NCI-H1930 (cell line): ENCODE data around the gene CNEP1R1.

Experiments used
- DNase-seq, 2 experiments: peaks; one replicate each; lab custom pipeline; 2025; lab: John Stamatoyannopoulos, UW

The CNEP1R1 gene

DNA sequence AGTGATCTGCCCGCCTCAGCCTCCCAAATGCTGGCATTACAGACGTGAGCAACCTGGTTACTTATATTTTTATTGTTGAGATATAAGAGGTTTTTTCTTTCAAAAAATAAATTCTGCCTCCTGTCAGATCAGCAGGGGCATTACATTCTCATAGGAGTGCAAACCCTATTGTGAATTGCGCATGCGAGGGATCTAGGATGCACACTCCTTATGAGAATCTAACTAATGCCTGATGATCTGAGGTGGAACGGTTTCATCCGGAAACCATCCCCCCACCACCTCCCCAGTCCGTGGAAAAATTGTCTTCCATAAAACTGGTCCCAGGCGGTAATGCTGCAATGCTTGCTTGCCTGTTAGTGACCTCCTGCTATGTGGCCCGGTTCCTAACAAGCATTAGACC is 7.5 kb upstream of the CNEP1R1 start:
- no peak for DNase-seq

DNA sequence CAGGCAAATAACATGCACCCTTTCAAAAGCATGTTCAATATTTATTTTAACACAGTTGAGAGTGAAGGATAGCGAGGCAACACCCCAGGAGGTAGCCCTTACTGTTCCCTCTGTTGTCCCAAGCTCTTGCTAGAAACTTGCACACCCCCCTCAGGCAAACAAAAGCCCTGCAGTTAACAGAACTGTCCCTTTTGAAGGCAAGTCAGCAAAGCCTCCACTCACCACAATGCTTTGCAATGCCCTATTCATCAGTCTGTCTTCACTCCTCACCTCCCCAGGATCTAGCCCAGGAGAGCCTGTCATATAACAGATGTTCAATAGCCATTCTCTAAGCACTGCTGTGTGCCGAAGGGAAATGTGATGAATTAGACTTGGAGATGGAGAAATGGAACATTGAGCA is 3.5 kb upstream of the CNEP1R1 start:
- DNase-seq = no peak

DNA sequence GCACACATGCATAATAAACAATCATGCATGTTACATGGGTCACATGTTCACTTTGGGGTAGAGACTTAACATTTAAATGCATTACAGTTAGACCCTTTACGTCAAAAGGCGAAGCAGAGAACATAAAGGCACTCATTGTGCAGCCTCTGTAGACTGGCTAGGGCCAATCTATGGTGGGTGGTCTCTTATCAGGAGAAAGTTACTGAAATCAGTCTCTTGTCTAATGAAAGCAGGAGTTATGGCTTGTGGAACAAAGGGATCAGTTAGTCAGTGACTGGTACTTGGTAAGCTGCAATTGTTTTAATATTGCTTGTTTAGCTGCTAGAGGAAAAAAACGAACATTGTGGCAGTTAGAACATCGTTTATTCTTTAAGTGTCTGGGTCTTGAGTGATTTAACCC is 1.4 kb upstream of the CNEP1R1 start:
- no peak for DNase-seq

DNA sequence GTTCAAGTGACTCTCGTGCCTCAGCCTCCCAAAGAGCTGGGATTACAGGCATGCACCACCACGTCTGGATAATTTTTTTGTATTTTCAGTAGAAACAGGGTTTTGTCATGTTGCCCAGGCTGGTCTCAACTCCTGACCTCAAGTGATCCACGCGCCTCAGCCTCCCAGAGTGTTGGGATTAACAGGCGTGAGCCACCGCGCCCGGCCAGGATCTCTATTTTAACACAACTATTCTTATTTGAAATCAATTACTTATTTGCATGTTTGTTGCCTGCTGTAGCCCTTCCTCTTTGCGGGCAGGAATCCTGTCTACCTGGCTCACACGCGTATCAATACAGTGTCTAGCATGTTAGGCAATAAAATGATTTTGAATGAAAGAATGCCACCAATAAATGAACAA is 818 bp upstream of the CNEP1R1 start:
- no peak for DNase-seq

DNA sequence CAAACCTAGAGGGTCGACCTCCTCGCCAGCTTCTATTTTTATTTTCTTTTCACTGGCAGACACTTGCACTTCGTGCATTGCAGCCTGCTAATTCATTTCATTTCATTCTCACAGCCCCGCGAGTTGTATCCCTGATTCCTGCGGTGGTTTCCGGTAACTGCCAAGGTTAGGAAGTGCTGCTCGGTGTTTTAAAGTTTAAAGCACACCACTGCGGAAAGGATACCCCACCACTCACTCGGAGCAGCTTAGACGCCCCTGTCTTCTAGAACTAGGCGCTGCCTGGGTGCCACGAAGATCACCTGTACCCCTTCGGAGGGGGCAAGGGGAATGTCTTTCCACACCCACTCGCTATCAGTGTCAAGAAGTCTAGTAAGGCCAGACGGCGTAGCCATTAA is 509 bp downstream of the CNEP1R1 start:
- no peak for DNase-seq

DNA sequence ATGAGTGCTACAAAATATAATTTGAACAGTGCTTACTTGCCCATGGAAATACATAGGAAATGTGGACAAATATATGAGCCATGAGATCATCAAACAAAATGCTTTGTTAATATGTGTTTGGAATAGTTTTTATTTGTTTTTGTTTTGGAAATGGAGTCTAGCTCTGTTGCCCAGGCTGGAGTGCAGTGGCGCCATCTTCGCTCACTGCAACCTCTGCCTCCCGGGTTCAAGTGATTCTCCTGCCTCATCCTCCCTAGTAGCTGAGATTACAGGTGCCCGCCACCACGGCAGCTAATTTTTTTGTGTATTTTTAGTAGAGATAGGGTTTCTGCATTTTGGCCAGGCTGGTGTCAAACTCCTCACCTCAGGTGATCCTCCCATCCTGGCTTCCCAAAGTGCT is 2.8 kb downstream of the CNEP1R1 start:
- DNase-seq = no peak

DNA sequence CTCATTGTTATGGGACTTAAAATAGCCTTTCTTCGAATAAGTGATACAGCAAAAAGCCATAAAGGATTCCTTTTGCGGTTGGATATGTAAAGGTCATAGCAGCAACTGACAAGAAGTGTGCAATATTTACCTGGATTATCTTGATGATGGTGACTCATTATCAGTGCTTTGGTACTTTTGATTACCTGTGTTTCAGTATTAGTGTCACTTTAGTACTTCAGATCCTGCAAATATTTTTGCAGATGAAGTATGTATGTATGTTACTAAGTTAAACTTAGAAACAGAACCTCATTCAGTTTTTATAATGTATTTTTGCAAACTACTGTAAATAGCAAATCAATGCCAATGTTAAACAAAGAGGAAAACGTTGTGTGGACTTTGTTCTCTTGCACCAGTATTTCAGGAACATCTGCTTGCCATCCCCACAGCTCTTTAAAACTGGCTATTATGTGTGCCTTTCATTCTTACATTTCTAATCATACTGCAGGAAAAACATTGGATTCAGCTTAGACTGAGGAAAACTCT is 10.5 kb downstream of the CNEP1R1 start:
- no peak for DNase-seq

DNA sequence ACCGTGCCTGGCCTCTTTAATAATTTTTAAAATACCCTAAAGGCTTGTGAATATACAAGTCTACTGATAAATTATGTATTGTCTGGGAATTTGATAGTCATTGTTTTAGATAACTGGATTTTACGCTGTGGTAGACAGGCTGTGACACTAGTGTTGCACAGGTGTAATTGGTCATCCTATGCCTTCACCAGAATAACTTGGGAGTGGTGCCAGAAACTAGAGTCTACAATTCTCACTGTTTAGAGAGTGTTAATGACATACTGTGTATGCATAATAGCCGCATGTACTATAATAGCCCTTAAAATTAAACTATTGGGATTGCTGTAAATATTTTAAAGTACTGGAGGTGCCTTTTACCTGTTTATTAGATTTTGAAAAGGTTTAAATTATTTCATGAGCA is 11.4 kb downstream of the CNEP1R1 start:
- no peak for DNase-seq

DNA sequence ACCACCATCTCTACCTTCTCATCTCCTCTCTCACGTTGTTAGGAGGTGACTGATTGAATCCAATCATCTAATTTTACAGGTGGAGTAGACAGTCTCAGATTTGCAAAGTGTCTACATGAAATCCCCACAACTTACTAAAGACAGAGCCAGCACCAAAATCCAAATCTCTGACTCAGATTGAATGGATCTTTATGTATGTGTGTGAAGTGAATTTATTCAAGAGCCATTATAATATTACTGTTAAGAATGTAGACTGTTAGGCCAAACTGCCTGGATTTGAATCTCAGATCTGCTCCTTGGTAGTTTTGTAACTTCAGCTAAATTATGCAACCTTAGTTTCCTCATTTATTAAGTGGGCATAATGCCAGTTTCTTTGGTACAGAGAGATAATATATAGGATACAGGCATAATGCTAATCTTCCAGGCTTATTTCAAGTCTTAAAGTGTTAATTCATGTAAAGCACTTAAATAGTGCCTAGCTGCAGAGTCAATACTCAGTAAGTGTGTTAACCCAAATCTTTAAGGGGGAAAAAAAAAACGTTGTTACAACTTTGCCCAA is 12.7 kb downstream of the CNEP1R1 start:
- DNase-seq = no peak

DNA sequence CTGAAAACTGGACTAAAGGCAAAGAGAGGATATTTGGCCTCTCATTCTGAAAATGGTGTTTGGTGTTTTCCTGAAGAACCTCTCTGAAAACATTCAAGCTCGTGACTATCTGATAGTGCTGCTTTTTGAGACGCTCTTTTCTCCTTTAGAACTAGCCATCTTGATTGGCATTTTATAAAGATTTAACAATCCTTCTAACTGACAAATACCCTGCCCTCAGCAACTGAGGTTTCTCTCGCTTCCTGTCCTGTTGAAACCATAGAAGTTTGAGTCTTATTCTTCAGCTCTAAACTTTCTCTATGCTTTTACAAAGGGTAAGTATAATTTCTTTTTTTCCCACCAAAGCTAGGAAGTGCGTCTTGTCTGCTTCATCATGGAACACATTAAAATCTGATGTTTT is 13.3 kb downstream of the CNEP1R1 start:
- DNase-seq = no peak

DNA sequence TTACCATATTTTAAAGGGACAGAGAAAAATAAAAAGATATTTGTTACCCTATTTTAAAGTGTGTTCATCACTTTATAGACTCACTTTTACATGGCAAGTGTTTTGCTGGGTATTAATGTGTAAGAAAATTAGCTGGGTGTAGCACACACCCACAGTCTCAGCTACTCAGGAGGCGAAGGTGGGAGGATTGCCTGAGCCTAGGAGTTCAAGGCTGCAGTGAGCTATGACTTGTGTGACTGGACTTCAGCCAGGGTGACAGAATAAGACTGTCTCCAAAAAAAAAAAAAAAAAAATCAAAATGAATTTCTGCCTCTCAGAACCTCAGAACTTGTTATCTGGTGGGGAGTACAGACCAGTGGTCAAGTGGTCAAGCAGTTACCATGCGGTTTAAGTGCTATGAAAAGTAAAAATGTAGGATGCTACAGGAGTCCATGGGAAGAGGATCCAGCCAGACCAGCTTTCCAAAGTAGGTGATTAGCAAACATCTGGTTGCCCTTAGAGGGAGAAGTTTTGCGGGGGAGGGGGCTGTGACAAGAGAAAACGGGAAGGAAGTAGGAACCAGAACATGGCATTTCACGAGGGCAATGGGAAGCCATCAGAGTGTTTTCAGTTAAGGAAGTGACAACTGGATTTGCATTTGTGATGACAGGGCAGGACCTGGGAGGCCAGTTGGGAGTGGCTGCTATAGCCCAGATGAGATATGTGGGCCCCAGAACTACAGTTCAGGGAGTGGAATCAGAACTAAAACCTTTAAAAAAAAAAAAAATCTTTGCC is 13.9 kb downstream of the CNEP1R1 start:
- no peak for DNase-seq

DNA sequence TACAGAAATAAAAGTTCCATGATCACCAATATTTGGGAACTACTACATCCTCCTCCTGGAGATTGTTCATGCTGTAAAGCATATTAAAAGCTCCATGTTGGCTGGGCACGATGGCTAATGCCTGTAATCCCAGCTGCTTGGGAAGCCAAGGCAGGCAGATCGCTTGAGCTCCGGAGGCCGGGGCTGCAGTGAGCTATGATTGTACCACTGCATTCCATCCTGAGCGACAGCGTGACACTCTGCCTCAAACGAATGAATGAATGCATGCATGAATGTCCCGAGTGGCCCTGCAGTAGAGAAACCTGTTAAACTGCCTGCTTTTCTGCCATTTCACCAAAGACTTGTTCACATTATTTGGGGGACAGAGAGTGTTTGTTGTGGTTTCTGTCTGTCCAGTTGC is 15.0 kb downstream of the CNEP1R1 start:
- no peak for DNase-seq

DNA sequence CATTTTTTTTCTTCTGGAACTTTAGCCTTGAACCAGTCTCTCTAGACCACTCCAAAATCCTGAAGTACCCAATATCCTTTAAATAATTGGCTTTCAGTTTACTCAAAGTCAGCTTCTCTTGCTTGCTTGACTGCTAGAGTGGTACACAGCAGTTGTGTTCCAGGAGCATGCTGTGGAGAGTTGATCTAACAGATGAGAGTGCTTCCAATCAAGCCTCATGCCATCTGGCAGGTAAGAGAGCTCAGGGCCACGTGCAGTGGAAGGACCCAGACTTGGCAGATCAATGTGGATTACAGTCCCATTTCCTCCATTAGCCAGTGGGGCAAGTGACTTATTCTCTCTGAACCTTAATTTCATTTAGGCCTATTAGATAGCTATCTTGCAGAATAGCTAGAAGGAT is 15.7 kb downstream of the CNEP1R1 start:
- no peak for DNase-seq

DNA sequence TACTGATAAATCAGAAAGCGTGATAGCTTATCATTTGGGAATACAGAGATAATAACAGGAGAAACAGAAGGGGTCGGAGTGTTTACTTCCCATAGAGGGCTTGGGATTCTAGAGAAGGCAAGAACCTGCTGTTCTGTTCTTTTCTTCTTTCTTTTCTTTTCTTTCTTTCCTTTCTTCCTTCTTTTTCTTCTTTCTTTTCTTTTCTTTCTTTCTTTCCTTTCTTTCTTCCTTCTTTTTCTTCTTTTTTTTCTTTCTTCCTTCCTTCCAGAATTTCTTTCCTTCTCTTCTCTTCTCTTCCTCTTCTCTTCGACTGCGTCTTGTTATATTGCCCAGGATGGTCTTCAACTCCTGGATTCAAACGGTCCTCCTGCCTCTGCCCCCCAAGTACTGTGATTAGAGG is 18.3 kb downstream of the CNEP1R1 start:
- no peak for DNase-seq

DNA sequence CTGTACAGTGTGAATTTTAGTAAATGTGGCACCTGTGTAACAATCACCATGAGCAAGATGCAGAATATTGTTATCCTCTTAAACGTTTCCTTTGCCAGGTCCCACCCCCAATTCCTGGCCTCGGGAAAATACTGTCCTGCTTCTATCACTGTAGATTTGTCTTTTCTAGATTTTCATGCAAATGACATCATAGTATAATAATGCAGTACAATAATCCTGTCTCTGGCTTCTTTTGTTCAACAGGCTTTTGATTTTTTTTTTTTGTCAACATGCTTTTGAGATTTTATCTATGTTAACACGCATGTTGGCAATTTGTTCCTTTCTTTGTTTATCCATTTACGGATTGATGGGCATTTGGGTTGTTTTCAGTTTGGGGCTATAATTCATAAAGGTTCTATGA is 20.4 kb downstream of the CNEP1R1 start:
- no peak for DNase-seq

DNA sequence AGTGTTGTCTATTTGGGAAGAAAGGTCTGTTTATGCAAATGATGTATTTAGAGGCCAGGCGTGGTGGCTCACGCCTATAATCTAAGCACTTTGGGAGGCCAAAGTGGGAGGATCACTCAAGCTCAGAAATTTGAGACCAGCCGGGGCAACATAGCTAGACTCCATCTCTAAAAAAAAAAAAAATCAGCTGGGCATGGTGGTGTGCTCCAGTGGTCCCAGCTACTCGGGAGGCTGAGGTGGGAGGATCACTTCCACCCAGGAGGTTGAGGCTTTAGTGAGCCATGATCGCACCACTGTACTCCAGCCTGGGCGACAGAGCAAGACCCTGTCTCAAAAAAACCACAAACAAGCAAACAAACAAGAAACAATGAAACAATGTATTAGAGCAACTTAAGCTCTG is 21.8 kb downstream of the CNEP1R1 start:
- DNase-seq = no peak

DNA sequence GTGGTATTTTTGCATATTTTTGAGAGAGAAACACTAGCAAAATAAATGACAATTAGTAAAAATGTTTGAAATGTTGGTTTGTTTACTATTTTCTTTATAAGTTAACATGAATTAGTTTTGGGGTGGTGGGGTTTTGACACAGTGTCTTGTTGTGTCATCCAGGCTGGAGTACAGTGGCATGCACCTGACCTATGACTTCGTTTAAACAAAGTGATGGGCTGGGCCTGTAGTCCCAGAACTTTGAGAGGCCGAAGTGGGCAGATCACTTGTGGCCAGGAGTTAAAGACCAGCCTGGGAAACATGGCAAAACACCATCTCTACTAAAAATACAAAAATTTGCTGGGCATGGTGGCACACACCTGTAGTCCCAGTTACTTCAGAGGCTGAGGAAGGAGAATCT is 22.8 kb downstream of the CNEP1R1 start:
- DNase-seq = no peak

DNA sequence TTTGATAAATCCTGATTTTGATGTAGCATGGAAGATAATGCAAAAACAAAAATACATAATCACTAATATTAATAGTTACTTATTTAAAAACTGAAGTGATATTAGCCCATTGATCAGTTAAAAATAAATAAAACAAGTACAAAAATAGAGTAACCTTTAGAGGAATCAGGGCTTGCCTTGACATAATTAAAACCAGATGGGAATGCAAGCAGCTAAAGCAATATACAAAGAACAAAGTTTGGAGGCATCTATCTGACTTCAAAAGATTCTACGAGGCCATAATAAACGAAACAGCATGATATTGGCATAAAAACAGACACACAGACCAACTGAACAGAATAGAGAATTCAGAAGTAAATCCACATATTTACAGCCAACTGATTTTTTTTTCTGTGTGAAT is 25.8 kb downstream of the CNEP1R1 start:
- no peak for DNase-seq

DNA sequence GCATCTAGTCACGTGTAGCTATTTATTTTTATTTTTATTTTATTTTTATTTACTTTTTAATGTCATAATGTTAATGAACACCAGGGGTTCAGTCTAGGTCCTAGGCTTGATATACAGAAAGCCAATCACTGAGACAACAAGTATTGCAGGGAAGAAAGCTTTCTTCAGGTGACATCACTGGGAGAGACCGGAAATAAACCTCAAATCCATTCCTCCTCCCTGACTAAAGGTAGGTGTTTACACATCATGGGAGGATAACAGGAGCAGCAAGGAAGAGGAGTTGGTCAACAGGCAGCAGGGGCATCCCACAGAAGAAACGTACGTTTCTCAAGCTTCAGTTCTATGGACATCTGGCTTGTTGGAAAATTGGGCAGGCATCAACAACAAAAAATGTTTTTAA is 31.2 kb downstream of the CNEP1R1 start:
- DNase-seq = no peak

DNA sequence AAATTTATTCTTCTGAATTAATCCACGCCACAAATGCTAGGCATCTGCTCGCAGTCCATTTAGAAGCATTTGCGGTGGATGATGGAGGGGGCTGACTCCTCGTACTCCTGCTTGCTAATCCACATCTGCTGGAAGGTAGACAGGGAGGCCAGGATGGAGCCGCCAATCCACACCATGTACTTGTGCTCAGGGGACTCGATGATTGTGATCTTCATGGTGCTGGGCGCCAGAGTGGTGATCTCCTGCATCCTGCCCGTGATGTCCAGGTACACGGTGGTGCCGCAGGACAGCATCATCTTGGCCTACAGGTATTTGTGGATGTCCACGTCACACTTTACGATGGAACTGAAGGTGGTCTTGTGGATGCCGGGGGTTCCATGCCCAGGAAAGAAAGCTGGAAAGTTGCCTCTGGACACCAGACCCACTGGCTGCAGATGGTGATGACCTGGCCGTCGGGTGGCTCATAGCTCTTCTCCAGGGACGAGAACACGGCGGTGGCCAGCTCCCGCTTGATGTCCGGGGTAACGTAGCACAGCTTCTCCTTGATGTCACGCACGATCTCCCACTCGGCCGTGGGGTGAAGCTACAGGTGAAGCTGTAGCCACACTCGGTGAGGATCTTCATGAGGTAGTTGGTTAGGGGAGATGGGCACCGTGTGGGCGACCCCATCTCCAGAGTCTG is 33.2 kb downstream of the CNEP1R1 start:
- DNase-seq = no peak

DNA sequence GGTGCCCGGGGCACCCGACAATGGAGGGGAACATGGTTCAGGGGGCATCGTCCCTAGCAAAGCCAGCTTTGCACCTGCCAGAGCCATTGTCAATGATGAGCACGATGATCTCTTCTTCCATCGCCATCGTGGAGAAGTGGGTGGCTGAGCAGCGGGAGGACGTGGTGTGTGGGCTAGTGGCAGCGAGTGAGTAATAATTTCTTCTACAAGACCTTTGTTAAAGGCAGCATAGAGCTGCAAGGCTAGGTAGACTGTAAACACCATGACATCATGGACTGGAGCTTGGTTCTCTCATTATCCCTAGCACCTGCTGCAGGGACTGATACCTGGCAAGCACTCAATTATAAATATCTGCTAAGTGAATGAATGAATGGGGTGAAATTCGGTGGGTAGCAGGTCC is 34.1 kb downstream of the CNEP1R1 start:
- no peak for DNase-seq

DNA sequence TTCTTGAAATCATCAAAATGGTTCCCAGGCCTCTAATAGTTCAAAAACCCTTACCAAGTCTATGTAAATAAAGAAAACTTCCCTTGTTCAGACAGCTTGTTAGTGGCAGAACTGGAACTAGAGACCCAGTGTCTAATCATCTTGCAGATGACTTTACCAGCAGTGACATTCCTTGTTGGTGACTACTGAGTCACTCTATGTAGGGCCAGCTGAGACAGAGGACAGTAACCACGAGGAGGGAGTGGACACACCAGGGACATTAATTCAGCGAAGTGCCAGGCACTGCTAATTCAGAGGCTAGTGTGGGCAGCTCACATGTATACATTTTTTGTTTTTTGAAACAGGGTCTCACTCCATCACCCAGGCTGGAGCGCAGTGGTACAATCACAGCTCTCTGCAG is 34.6 kb downstream of the CNEP1R1 start:
- no peak for DNase-seq

DNA sequence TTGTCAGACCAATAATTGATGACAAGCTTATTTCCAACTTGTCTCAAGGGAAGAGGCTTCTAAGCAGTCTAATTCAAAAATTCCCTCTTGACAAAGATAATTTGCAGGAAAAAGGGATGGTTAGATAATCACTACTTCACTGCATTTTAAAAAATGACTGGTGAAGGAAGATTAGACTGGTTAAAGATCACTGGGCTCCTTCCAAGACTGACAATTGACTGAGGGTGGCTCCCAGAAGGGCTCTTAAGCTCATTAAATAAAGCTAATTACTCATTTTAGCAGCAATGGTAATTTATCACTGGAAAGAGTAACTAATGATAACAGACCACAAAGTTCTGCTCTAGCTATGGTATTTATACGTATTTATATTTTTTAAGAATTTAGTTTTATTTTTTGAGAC is 36.3 kb downstream of the CNEP1R1 start:
- DNase-seq = no peak
